AG04449 (cell line): ENCODE results near the gene CLASRP.
"Not testable (repeated sequence)": the region's sequence is repeated elsewhere in the genome, so short reads cannot be mapped to it uniquely, and the experiment has no call there.

Source experiments
- CTCF ChIA-PET: fragments of 350-600 bp; formaldehyde crosslinking; extraction: SDS; loops from one replicate; lab custom pipeline; 2021; ENCODE audit warnings: antibody characterized with exemption; lab: Yijun Ruan, JAX
- POLR2A ChIA-PET: fragments of 400-600, 350-600 bp; formaldehyde crosslinking; extraction: SDS; loops from one replicate; lab custom pipeline; 2020; ENCODE audit warnings: antibody characterized with exemption, inconsistent platforms; lab: Yijun Ruan, JAX
- DNase-seq: peaks from one replicate; pipeline ENCODE4 v3.0.0-alpha.2; 2010; ENCODE audit warnings: low read depth, low spot score
- H3K4me3 ChIP-seq: 2 replicates; pipeline ENCODE4 v1.5.1; 2011; ENCODE audit warnings: low read depth, mild to moderate bottlenecking, control low read depth, low read length
- CTCF ChIP-seq: IDR thresholded peaks from one replicate; pipeline ENCODE4 v1.5.1; 2011; ENCODE audit warnings: mild to moderate bottlenecking, moderate library complexity, low read length, control low read depth, inconsistent platforms; ENCODE audit not compliant: insufficient read depth; ENCODE audit errors: missing control alignments

CLASRP gene

GRCh38 chr19:45114116-45114515 is 75.3 kb downstream of the CLASRP start:
- CTCF ChIA-PET, result interaction anchor here (0.9 to 5.6 kb wide), 4 partner anchors 9 to 15 kb away, joined by 3 to 29 read pairs (median 6); no protein-coding TSS in a partner anchor
- no peak for TF ChIP-seq CTCF
- POLR2A ChIA-PET, result no interaction called here
- no peak for DNase-seq
- no peak overlapping the region for H3K4me3 ChIP-seq

DNA sequence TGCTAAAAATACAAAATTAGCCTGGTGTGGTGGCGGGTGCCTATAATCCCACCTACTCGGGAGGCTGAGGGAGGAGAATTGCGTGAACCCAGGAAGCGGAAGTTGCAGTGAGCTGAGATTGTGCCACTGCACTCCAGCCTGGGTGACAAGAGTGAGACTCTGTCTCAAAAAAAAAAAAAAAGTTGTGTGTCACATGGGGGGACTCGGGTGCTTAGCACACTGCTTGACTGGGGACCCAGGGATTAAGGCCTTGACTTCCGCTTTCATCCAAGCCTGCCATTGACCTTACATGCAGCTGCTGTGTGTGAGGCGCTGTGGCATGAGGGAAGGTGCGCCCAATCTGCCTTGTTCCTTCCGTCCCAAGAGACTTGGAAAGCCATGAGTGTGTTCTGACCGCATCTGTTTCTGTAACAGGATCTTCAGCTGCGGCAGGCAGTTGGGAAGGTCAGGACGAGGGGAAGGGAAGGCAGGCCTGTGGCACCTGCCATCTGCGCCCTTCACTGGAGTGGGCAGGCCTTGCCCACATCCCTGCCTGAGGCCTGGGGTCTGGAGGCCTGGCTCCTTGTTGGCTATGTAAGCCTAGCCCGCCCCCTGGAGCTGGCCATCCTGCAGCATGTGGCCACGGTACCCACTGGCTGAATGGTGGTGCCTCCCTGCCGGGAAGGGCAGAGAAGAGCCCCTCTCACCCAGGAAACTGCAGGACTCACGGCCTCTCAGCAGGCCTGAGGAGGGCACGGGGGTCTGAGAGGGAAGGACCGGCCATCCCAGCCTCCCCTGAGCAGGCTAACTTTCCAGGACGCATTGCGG is 77.2 kb downstream of the CLASRP start:
- H3K4me3 ChIP-seq, result no peak overlapping the region
- POLR2A ChIA-PET, result no interaction called here
- TF ChIP-seq CTCF, result no peak
- CTCF ChIA-PET, result interaction anchor here (1.6 to 5.6 kb wide), 2 partner anchors 9 to 10 kb away, joined by 8 to 29 read pairs; no protein-coding TSS in a partner anchor
- no peak for DNase-seq

GRCh38 chr19:45117167-45117594 is 78.3 kb downstream of the CLASRP start:
- CTCF ChIA-PET, result interaction anchor here (1.3 to 5.6 kb wide), 2 partner anchors 7 to 11 kb away, joined by 3 to 29 read pairs; no protein-coding TSS in a partner anchor
- no peak overlapping the region for H3K4me3 ChIP-seq
- DNase-seq, result no peak
- no peak for TF ChIP-seq CTCF
- POLR2A ChIA-PET, result no interaction called here

DNA sequence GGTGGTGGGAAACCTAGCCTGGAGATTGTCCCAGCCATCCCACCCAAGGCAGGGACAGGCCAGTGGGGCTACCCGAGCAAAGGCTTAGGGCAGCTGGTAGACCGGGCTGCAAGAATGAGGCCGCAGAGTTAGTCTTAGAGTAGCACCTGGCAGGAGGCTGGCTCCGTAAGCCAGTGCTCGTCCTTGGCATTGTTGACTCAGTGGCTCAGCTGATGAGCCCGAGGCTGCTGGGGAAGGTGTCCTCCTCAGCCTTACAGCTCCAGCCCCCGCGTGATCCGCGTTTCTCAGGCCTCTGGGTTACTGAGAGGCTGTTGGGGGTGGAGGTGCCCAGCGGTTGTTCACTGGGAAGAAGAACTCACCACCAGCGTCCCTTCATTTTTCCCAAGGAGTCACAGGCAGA is 78.8 kb downstream of the CLASRP start:
- CTCF ChIA-PET, result interaction anchor here (1.3 kb wide), 1 partner anchor 11 kb away, joined by 3 read pairs; no protein-coding TSS in a partner anchor
- DNase-seq, result no peak
- H3K4me3 ChIP-seq, result no peak overlapping the region
- no peak for TF ChIP-seq CTCF
- POLR2A ChIA-PET, result no interaction called here

GRCh38 chr19:45118106-45118505 is 79.3 kb downstream of the CLASRP start:
- DNase-seq, result no peak
- CTCF ChIA-PET, result interaction anchor here (1.2 to 1.3 kb wide), 2 partner anchors 10 to 13 kb away, joined by 3 read pairs; no protein-coding TSS in a partner anchor
- POLR2A ChIA-PET, result no interaction called here
- TF ChIP-seq CTCF, result no peak
- no peak overlapping the region for H3K4me3 ChIP-seq

GRCh38 chr19:45118591-45119355 is 79.9 kb downstream of the CLASRP start:
- H3K4me3 ChIP-seq, POLR2A ChIA-PET: not testable (repeated sequence)
- CTCF ChIA-PET, result interaction anchor here (1.2 to 1.3 kb wide), 2 partner anchors 10 to 13 kb away, joined by 3 read pairs; no protein-coding TSS in a partner anchor

More at GRCh38 chr19:45118591-45119355, 79.9 kb downstream of the CLASRP start:
- DNase-seq, result not testable (repeated sequence)
